K562 (cell line): ENCODE data around the gene MBD4. TPM values are rescaled to one million over a fixed set of nuclear protein-coding genes. Genes with fewer than 3 reads are reported as not detected.

Experiments
- ATAC-seq: fragments of 200-7000 bp; cut with Tn5 transposase; 3 replicates; pipeline ENCODE4 v1.9.1; 2020; ENCODE audit warnings: moderate library complexity
- BruUV-seq: library from RNA; stranded (reverse); fragments of 400-500 nt; replicated peaks from 2 replicates; lab custom pipeline; 2021; lab: Mats Ljungman, UMichigan
- CTCF ChIA-PET: fragments of 300-600 bp; formaldehyde crosslinking; extraction: SDS; loops from one replicate; lab custom pipeline; 2021; ENCODE audit warnings: low intra/inter-chr PET ratio; lab: Yijun Ruan, JAX
- POLR2A ChIA-PET: fragments of 300-600, 350-650 bp; sonication (Branson Sonifier 250); formaldehyde crosslinking; extraction: SDS; loops from one replicate; lab custom pipeline; 2021; ENCODE audit warnings: antibody characterized with exemption, inconsistent platforms; lab: Yijun Ruan, JAX
- DNase-seq, 4 experiments: peaks; one replicate each; pipeline versions ENCODE4 v3.0.0 to v3.0.0-alpha.2; 2011 to 2018; ENCODE audit warnings: low spot score in 3 of 4, mixed read lengths in 3 of 4; ENCODE audit errors: extremely low read depth in 1 of 4
- FAIRE-seq: peaks from 2 replicates; lab custom pipeline; 2011; peaks lifted over from hg19 to GRCh38; lab: Jason Lieb, UNC
- H2AFZ ChIP-seq: 2 replicates; pipeline ENCODE4 v1.6.0; 2011; ENCODE audit warnings: low read depth, low read length, control low read depth, inconsistent platforms
- H3K27ac ChIP-seq: fragments of 200-600 bp; 3 replicates; pipeline ENCODE4 v1.8.0; 2011; ENCODE audit warnings: low read depth, mild to moderate bottlenecking, control low read depth, inconsistent platforms, low read length, moderate library complexity, mixed read lengths; ENCODE audit errors: extremely low read depth
- H3K27me3 ChIP-seq, 2 experiments: fragments of 300-600 bp in 1 of 2; 2 replicates in 1 of 2; 3 replicates in 1 of 2; pipeline versions ENCODE4 v1.6.0 to v1.8.0; 2011; ENCODE audit warnings: inconsistent platforms in 2 of 2, low read length in 2 of 2, mild to moderate bottlenecking in 1 of 2, mixed read lengths in 1 of 2, moderate library complexity in 1 of 2; ENCODE audit not compliant: control insufficient read depth in 2 of 2, insufficient read depth in 2 of 2
- H3K36me3 ChIP-seq: fragments of 300-600 bp; 3 replicates; pipeline ENCODE4 v1.8.0; 2011; ENCODE audit warnings: mild to moderate bottlenecking, low read length, inconsistent platforms; ENCODE audit not compliant: control insufficient read depth, insufficient read depth
- H3K4me1 ChIP-seq, 2 experiments: fragments of 200-600 bp in 1 of 2; replicated peaks in 1 of 2; 2 replicates in 1 of 2; 3 replicates in 1 of 2; pipeline versions ENCODE4 v1.5.1 to v1.8.0; 2011; ENCODE audit warnings: inconsistent platforms in 2 of 2, low read length in 2 of 2, mild to moderate bottlenecking in 1 of 2, mixed read lengths in 1 of 2, moderate library complexity in 1 of 2; ENCODE audit not compliant: control insufficient read depth in 2 of 2, insufficient read depth in 2 of 2
- H3K4me2 ChIP-seq: 2 replicates; pipeline ENCODE4 v1.6.1; 2011; ENCODE audit warnings: low read length, control low read depth, inconsistent platforms, mixed read lengths; ENCODE audit not compliant: insufficient read depth
- H3K4me3 ChIP-seq: fragments of 200-600 bp; sonication (generic), shearing (Covaris generic); 2 replicates; pipeline ENCODE4 v1.5.1; 2016; ENCODE audit warnings: control low read depth, inconsistent platforms
- H3K79me2 ChIP-seq: fragments of 200-600 bp; 3 replicates; pipeline ENCODE4 v1.8.0; 2011; ENCODE audit warnings: low read length, inconsistent platforms; ENCODE audit not compliant: control insufficient read depth, insufficient read depth
- H3K9ac ChIP-seq, 2 experiments: 2 replicates each; pipeline versions ENCODE4 v1.6.0 to v1.6.1; 2011; ENCODE audit warnings: low read depth in 2 of 2, low read length in 2 of 2, control low read depth in 1 of 2, inconsistent platforms in 1 of 2, mild to moderate bottlenecking in 1 of 2, mixed read lengths in 1 of 2; ENCODE audit not compliant: insufficient read depth in 1 of 2
- H3K9me1 ChIP-seq: one replicate; pipeline ENCODE4 v1.6.0; 2011; ENCODE audit warnings: inconsistent platforms, mild to moderate bottlenecking, low read length, moderate library complexity; ENCODE audit not compliant: control insufficient read depth, insufficient read depth
- H3K9me3 ChIP-seq: replicated peaks from 2 replicates; pipeline ENCODE4 v1.5.1; 2011; ENCODE audit warnings: low read depth, low read length, inconsistent platforms; ENCODE audit not compliant: control insufficient read depth, insufficient read depth
- H4K20me1 ChIP-seq: replicated peaks from 2 replicates; pipeline ENCODE4 v1.6.1; 2011; ENCODE audit warnings: low read length, inconsistent platforms, mixed read lengths; ENCODE audit not compliant: control insufficient read depth, insufficient read depth
- PHB ChIP-seq: fragments of 250-450 bp; sonication (Bioruptor Pico); IDR thresholded peaks from 2 replicates; pipeline ENCODE4 v1.5.0; 2021
- TAL1 ChIP-seq: fragments of 450-650 bp; IDR thresholded peaks from 2 replicates; pipeline ENCODE4 v1.6.1; 2016; ENCODE audit warnings: mild to moderate bottlenecking
- WGBS: fragments of 100-300 bp; shearing (Covaris generic); methylation state at CpG from one replicate; pipeline ENCODE4 v1.1.6; 2016; ENCODE audit warnings: low coverage, mixed read lengths; ENCODE audit not compliant: insufficient coverage; ENCODE audit errors: missing lambda C conversion rate; 5-methylcytosine and 5-hydroxymethylcytosine counted together
- in situ Hi-C: fragments of 300-500 bp; cut with MboI; formaldehyde crosslinking; loops from 4 replicates; pipeline ENCODE4 v1.15.0; 2018; ENCODE audit warnings: inconsistent platforms, mixed read lengths
- intact Hi-C: fragments of 100-400 bp; cut with micrococcal nuclease; formaldehyde crosslinking; loops from 2 replicates; pipeline ENCODE4 v1.14.2; 2022
- polyA plus RNA-seq, 8 experiments: library from polyadenylated mRNA; depleted of rRNA in 4 of 8; stranded (reverse) in 5 of 8; unstranded in 3 of 8; fragments of >200 nt; fragmentation: Nextera tagmentation in 2 of 8; fragmentation: Illumina TruSeq in 1 of 8; extraction: Ambion mirVana in 2 of 8; extraction: Trizol in 1 of 8; gene quantifications; 2 replicates each; pipeline versions ENCODE4 v1.2.1 to v1.2.3, GENCODE V29; 2011 to 2014; ENCODE audit warnings: inconsistent platforms in 1 of 8, missing spikeins in 1 of 8
- total RNA-seq, 7 experiments: library from RNA; depleted of rRNA in 6 of 7; stranded (reverse); fragments of >200 nt in 6 of 7; fragmentation: Illumina TruSeq in 2 of 7; extraction: Trizol in 2 of 7; gene quantifications; 2 replicates each; pipeline versions ENCODE4 v1.2.1 to v1.2.3, GENCODE V29; 2011 to 2021; ENCODE audit warnings: low replicate concordance in 1 of 7
- TF ChIP-seq, protein P1 (sequence below), 2 experiments: fragments of 450-650 bp in 1 of 2; sonication (generic) in 1 of 2; formaldehyde crosslinking in 1 of 2; IDR thresholded peaks; 2 replicates each; pipeline versions ENCODE4 v1.7.1 to v1.9.0; 2016 to 2022; ENCODE audit warnings: inconsistent platforms in 1 of 2, mild to moderate bottlenecking in 1 of 2, missing genetic modification reagents in 1 of 2
- TF ChIP-seq, protein P2 (sequence below): fragments of 200-800 bp; sonication (Bioruptor generic); IDR thresholded peaks from 2 replicates; pipeline ENCODE4 v1.6.1; 2016; ENCODE audit warnings: missing genetic modification characterization, missing compliant biosample characterization

Gene MBD4
- total and polyA plus RNA-seq, 9 of the 15 experiments (the other 6 are each of a cell fraction or from before 2014, with no cell fraction given), result 13.3 to 63.9 (median 39.0) TPM

DNA sequence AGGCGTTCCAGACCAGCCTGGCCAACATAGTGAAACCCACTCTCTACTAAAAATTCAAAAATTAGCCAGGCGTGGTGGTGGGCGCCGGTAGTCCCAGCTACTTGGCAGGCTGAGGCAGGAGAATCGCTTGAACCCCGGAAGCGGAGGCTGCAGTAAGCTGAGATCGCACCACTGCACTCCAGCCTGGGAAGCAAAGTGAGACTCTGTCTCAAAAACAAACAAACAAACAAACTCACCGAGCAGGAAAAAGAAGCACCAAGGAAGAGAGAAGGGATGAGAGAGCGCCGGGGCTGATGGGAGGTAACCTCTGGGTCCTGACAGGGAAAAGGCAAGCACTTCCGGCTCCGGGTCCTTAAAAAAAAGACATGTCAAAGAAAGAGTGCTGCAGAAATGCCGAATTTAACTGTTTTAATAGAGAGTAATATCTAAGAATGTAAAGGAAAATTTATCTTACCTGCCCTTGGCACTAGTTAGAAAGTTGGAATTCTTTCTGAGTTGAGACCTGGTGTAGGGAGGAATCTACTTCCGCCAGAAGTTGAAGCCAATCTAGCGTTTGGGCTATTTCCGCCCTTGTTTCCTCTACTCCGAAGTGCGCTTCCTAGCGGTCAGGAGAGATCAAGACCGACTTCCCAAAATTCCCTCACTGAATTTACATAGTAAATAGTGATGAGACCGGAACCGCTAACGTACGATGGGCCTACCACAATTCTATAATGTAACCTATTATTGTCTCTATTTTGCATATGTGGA lies 40.4 kb downstream of the MBD4 start:
- Histone ChIP-seq H2AFZ (peak overlapping the region; percentile 93), H3K27me3 (no peaks in the 10 kb centered on the region), H3K4me2 (peak overlapping the region; percentile 92), H4K20me1 (no peaks in the 10 kb centered on the region), H3K4me3 (peak overlapping the region; percentile 73), H3K36me3 (peaks cover 25% of the 10 kb centered on the region), H3K27ac (peak overlapping the region; percentile 87), H3K4me1 (peaks cover 0 to 7% of the 10 kb centered on the region in 2 experiments; a peak in 4 of 5 replicates), H3K9ac (peak overlapping the region; percentile 85 to 98), H3K79me2 (peaks cover 42% of the 10 kb centered on the region), H3K9me1 (no peaks in the 10 kb centered on the region), H3K9me3 (no peaks in the 10 kb centered on the region)
- peak; percentile 79 to 92 (median 81) for DNase-seq
- CTCF ChIA-PET, result interaction anchor here (1.5 kb wide), 1 partner anchor 56 kb away, joined by 5 read pairs; no protein-coding TSS in a partner anchor
- ATAC-seq, result peak; percentile 86
- BruUV-seq, result no TSS peak
- intact Hi-C loops, result loop anchor here (5.0 kb wide), 1 partner anchor 38 kb away; the partner anchor contains the start of gene MBD4
- POLR2A ChIA-PET, result interaction anchor here (0.7 to 3.3 kb wide), 4 partner anchors 9 to 66 kb away, joined by 3 to 21 read pairs (median 8); partner anchors contain the start of gene EFCAB12
- 0% methylated on average over 24 of the region's 25 CpGs for WGBS
- peak; percentile 95 for FAIRE-seq
- in situ Hi-C loops, result loop anchor here (25.0 kb wide), 1 partner anchor 413 kb away; no protein-coding TSS in a partner anchor
- TF ChIP-seq, protein P1, sequence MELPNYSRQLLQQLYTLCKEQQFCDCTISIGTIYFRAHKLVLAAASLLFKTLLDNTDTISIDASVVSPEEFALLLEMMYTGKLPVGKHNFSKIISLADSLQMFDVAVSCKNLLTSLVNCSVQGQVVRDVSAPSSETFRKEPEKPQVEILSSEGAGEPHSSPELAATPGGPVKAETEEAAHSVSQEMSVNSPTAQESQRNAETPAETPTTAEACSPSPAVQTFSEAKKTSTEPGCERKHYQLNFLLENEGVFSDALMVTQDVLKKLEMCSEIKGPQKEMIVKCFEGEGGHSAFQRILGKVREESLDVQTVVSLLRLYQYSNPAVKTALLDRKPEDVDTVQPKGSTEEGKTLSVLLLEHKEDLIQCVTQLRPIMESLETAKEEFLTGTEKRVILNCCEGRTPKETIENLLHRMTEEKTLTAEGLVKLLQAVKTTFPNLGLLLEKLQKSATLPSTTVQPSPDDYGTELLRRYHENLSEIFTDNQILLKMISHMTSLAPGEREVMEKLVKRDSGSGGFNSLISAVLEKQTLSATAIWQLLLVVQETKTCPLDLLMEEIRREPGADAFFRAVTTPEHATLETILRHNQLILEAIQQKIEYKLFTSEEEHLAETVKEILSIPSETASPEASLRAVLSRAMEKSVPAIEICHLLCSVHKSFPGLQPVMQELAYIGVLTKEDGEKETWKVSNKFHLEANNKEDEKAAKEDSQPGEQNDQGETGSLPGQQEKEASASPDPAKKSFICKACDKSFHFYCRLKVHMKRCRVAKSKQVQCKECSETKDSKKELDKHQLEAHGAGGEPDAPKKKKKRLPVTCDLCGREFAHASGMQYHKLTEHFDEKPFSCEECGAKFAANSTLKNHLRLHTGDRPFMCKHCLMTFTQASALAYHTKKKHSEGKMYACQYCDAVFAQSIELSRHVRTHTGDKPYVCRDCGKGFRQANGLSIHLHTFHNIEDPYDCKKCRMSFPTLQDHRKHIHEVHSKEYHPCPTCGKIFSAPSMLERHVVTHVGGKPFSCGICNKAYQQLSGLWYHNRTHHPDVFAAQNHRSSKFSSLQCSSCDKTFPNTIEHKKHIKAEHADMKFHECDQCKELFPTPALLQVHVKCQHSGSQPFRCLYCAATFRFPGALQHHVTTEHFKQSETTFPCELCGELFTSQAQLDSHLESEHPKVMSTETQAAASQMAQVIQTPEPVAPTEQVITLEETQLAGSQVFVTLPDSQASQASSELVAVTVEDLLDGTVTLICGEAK (IDR thresholded peaks at IDR 0.05), result peak; percentile 98
- TF ChIP-seq, protein P1 (CRISPR knock-in tag; IDR thresholded peaks at IDR 0.05), result no peak
- TF ChIP-seq, protein P2, sequence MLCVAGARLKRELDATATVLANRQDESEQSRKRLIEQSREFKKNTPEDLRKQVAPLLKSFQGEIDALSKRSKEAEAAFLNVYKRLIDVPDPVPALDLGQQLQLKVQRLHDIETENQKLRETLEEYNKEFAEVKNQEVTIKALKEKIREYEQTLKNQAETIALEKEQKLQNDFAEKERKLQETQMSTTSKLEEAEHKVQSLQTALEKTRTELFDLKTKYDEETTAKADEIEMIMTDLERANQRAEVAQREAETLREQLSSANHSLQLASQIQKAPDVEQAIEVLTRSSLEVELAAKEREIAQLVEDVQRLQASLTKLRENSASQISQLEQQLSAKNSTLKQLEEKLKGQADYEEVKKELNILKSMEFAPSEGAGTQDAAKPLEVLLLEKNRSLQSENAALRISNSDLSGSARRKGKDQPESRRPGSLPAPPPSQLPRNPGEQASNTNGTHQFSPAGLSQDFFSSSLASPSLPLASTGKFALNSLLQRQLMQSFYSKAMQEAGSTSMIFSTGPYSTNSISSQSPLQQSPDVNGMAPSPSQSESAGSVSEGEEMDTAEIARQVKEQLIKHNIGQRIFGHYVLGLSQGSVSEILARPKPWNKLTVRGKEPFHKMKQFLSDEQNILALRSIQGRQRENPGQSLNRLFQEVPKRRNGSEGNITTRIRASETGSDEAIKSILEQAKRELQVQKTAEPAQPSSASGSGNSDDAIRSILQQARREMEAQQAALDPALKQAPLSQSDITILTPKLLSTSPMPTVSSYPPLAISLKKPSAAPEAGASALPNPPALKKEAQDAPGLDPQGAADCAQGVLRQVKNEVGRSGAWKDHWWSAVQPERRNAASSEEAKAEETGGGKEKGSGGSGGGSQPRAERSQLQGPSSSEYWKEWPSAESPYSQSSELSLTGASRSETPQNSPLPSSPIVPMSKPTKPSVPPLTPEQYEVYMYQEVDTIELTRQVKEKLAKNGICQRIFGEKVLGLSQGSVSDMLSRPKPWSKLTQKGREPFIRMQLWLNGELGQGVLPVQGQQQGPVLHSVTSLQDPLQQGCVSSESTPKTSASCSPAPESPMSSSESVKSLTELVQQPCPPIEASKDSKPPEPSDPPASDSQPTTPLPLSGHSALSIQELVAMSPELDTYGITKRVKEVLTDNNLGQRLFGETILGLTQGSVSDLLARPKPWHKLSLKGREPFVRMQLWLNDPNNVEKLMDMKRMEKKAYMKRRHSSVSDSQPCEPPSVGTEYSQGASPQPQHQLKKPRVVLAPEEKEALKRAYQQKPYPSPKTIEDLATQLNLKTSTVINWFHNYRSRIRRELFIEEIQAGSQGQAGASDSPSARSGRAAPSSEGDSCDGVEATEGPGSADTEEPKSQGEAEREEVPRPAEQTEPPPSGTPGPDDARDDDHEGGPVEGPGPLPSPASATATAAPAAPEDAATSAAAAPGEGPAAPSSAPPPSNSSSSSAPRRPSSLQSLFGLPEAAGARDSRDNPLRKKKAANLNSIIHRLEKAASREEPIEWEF (CRISPR knock-in tag), result no peak
- no peak for TF ChIP-seq PHB
- no peak for TF ChIP-seq TAL1
